ENCODE results near the gene CTIF.

The CTIF gene

GRCh38 chr18:48580782-48581181, 42.0 kb downstream of the CTIF start:
- no peak overlapping the region for H3K27ac ChIP-seq (ENCODE audit: poor library complexity, severe bottlenecking)
- no peak for DNase-seq (ENCODE audit: low spot score)
- ATAC-seq (ENCODE audit: low read depth) = no peak
- no peak for TF ChIP-seq CTCF (IDR thresholded peaks at IDR 0.05; ENCODE audit: poor library complexity, severe bottlenecking)
- H3K27me3 ChIP-seq (ENCODE audit: insufficient read depth, poor library complexity, severe bottlenecking) = no peaks in the 10 kb centered on the region
- no peaks in the 10 kb centered on the region for H3K4me1 ChIP-seq (ENCODE audit: insufficient read depth, poor library complexity, severe bottlenecking)
- no peaks in the 10 kb centered on the region for H3K9me3 ChIP-seq (ENCODE audit: severe bottlenecking)
- no peak overlapping the region for H3K4me3 ChIP-seq (ENCODE audit: severe bottlenecking)
- peaks cover 19% of the 10 kb centered on the region for H3K36me3 ChIP-seq (ENCODE audit: low read depth)

GRCh38 chr18:48581206-48581605, 42.4 kb downstream of the CTIF start:
- ATAC-seq (ENCODE audit: low read depth) = no peak

GRCh38 chr18:48581941-48582340, 43.1 kb downstream of the CTIF start:
- Histone ChIP-seq H3K4me1 (ENCODE audit: insufficient read depth, poor library complexity, severe bottlenecking) (no peaks in the 10 kb centered on the region), H3K27ac (ENCODE audit: poor library complexity, severe bottlenecking) (no peak overlapping the region), H3K4me3 (ENCODE audit: severe bottlenecking) (no peak overlapping the region), H3K36me3 (ENCODE audit: low read depth) (peaks cover 10% of the 10 kb centered on the region; the same call in 1 of the 2 replicates), H3K9me3 (ENCODE audit: severe bottlenecking) (no peaks in the 10 kb centered on the region), H3K27me3 (ENCODE audit: insufficient read depth, poor library complexity, severe bottlenecking) (no peaks in the 10 kb centered on the region)
- DNase-seq (ENCODE audit: low spot score) (no peak), ATAC-seq (ENCODE audit: low read depth) (no peak)
- no peak for TF ChIP-seq CTCF (IDR thresholded peaks at IDR 0.05; ENCODE audit: poor library complexity, severe bottlenecking)

More at GRCh38 chr18:48581206-48581605, 42.4 kb downstream of the CTIF start:
- no peak for DNase-seq (ENCODE audit: low spot score)
- H3K27ac ChIP-seq (ENCODE audit: poor library complexity, severe bottlenecking) = no peak overlapping the region
- no peaks in the 10 kb centered on the region for H3K27me3 ChIP-seq (ENCODE audit: insufficient read depth, poor library complexity, severe bottlenecking)
- H3K36me3 ChIP-seq (ENCODE audit: low read depth) = peaks cover 17% of the 10 kb centered on the region
- no peak for TF ChIP-seq CTCF (IDR thresholded peaks at IDR 0.05; ENCODE audit: poor library complexity, severe bottlenecking)
- no peaks in the 10 kb centered on the region for H3K4me1 ChIP-seq (ENCODE audit: insufficient read depth, poor library complexity, severe bottlenecking)
- H3K4me3 ChIP-seq (ENCODE audit: severe bottlenecking) = no peak overlapping the region
- H3K9me3 ChIP-seq (ENCODE audit: severe bottlenecking) = no peaks in the 10 kb centered on the region

- H3K36me3 ChIP-seq (ENCODE audit: low read depth) = 0 out of 2 replicates have a peak, but pooled peaks cover under 1% of the 10 kb centered on the region
- H3K27me3 ChIP-seq (ENCODE audit: insufficient read depth, poor library complexity, severe bottlenecking) = no peaks in the 10 kb centered on the region
- no peaks in the 10 kb centered on the region for H3K4me1 ChIP-seq (ENCODE audit: insufficient read depth, poor library complexity, severe bottlenecking)
- H3K9me3 ChIP-seq (ENCODE audit: severe bottlenecking) = no peaks in the 10 kb centered on the region
- ATAC-seq (ENCODE audit: low read depth) (no peak), DNase-seq (ENCODE audit: low spot score) (no peak)
- no peak overlapping the region for H3K4me3 ChIP-seq (ENCODE audit: severe bottlenecking)
- TF ChIP-seq CTCF (IDR thresholded peaks at IDR 0.05; ENCODE audit: poor library complexity, severe bottlenecking) = no peak
- H3K27ac ChIP-seq (ENCODE audit: poor library complexity, severe bottlenecking) = no peak overlapping the region
These were observed 44.1 kb downstream of the CTIF start for GRCh38 chr18:48582946-48583345.

GRCh38 chr18:48583573-48583972, 44.7 kb downstream of the CTIF start:
- Histone ChIP-seq H3K4me1 (ENCODE audit: insufficient read depth, poor library complexity, severe bottlenecking) (no peaks in the 10 kb centered on the region), H3K36me3 (ENCODE audit: low read depth) (no peaks in the 10 kb centered on the region), H3K9me3 (ENCODE audit: severe bottlenecking) (no peaks in the 10 kb centered on the region), H3K27ac (ENCODE audit: poor library complexity, severe bottlenecking) (no peak overlapping the region), H3K27me3 (ENCODE audit: insufficient read depth, poor library complexity, severe bottlenecking) (no peaks in the 10 kb centered on the region), H3K4me3 (ENCODE audit: severe bottlenecking) (no peak overlapping the region)
- no peak for TF ChIP-seq CTCF (IDR thresholded peaks at IDR 0.05; ENCODE audit: poor library complexity, severe bottlenecking)
- DNase-seq (ENCODE audit: low spot score) = no peak
- ATAC-seq (ENCODE audit: low read depth) = no peak
